GM21367 (cell line): Measurements from ENCODE around the gene ACER3.
"Not testable (repeated sequence)": the region's sequence is repeated elsewhere in the genome, so short reads cannot be mapped to it uniquely, and the experiment has no call there.

Experiments used
- ATAC-seq: cut with Tn5 transposase; IDR thresholded peaks from one replicate; pipeline ENCODE4 v1.9.1; 2021; ENCODE audit not compliant: unreplicated experiment

ACER3 gene

GRCh38 chr11:76987203-76987602, 126.5 kb downstream of the ACER3 start:
- no peak for ATAC-seq

- no peak for ATAC-seq
Measured at GRCh38 chr11:76990628-76991027, 129.9 kb downstream of the ACER3 start.

- ATAC-seq = no peak
Measured at GRCh38 chr11:76995081-76995576, 134.4 kb downstream of the ACER3 start.

GRCh38 chr11:76997512-76997911, 136.8 kb downstream of the ACER3 start:
- ATAC-seq = no peak

GRCh38 chr11:76999597-76999996, 138.9 kb downstream of the ACER3 start:
- ATAC-seq = no peak

GRCh38 chr11:77001613-77002012, 140.9 kb downstream of the ACER3 start:
- ATAC-seq = no peak

GRCh38 chr11:77002776-77003175, 142.1 kb downstream of the ACER3 start:
- no peak for ATAC-seq

- no peak for ATAC-seq
Measured at GRCh38 chr11:77003963-77004362, 143.2 kb downstream of the ACER3 start.

- no peak for ATAC-seq
Measured at GRCh38 chr11:77009533-77010160, 148.9 kb downstream of the ACER3 start.

GRCh38 chr11:77014669-77015068, 154.0 kb downstream of the ACER3 start:
- ATAC-seq = no peak

GRCh38 chr11:77018396-77018924, 157.7 kb downstream of the ACER3 start:
- not testable (repeated sequence) for ATAC-seq

GRCh38 chr11:77019976-77020595, 159.4 kb downstream of the ACER3 start:
- ATAC-seq = no peak

GRCh38 chr11:77020734-77021133, 160.0 kb downstream of the ACER3 start:
- no peak for ATAC-seq

- no peak for ATAC-seq
Measured at GRCh38 chr11:77024745-77025144, 164.0 kb downstream of the ACER3 start.

GRCh38 chr11:77026221-77026620, 165.5 kb downstream of the ACER3 start:
- no peak for ATAC-seq

- ATAC-seq = no peak
Measured at GRCh38 chr11:77026743-77027142, 166.0 kb downstream of the ACER3 start.

- no peak for ATAC-seq
Measured at GRCh38 chr11:77027275-77027674, 166.6 kb downstream of the ACER3 start.

GRCh38 chr11:77029829-77030228, 169.1 kb downstream of the ACER3 start:
- ATAC-seq = no peak

GRCh38 chr11:77030834-77031414, 170.2 kb downstream of the ACER3 start:
- no peak for ATAC-seq

- ATAC-seq = no peak
Measured at GRCh38 chr11:77031599-77031998, 170.9 kb downstream of the ACER3 start.

- ATAC-seq = no peak
Measured at GRCh38 chr11:77035039-77035438, 174.3 kb downstream of the ACER3 start.

GRCh38 chr11:77035580-77035979, 174.9 kb downstream of the ACER3 start:
- ATAC-seq = no peak
